Lower leg skin (tissue), 3 donors: ENCODE data around the gene UBR3.

ENCODE experiments used
- CTCF ChIP-seq, 3 donors: fragments of 450-650 bp; IDR thresholded peaks; one replicate each; pipeline ENCODE4 v1.5.1; 2016; ENCODE audit warnings: antibody characterized with exemption in 3 of 3, mild to moderate bottlenecking in 3 of 3, moderate library complexity in 2 of 3
- POLR2A ChIP-seq, 2 donors: fragments of 450-650 bp; IDR thresholded peaks; one replicate each; pipeline ENCODE4 v1.6.1; 2016 to 2017; ENCODE audit warnings: antibody characterized with exemption in 2 of 2, mild to moderate bottlenecking in 1 of 2, moderate library complexity in 1 of 2

GRCh38 chr2:169906731-169907130, 79.5 kb downstream of the UBR3 start:
- TF ChIP-seq CTCF (IDR thresholded peaks at IDR 0.05) (no peak), POLR2A (IDR thresholded peaks at IDR 0.05) (no peak)
